PFSK-1 (cell line): ENCODE results near the gene USP20.

Experiments used
- FOXP2 ChIP-seq: optimal IDR thresholded peaks from 2 replicates; pipeline ENCODE3; 2011; ENCODE audit warnings: borderline replicate concordance, control low read depth, inconsistent platforms; ENCODE audit not compliant: insufficient read depth; ENCODE audit errors: extremely low read length, extremely low read depth
- POLR2AphosphoS5 ChIP-seq: IDR thresholded peaks from 2 replicates; pipeline ENCODE4 v1.6.1; 2012; ENCODE audit warnings: low read depth, mild to moderate bottlenecking, control low read depth, low read length, moderate library complexity
- SIN3A ChIP-seq: IDR thresholded peaks from 2 replicates; pipeline ENCODE4 v1.6.1; 2012; ENCODE audit warnings: mild to moderate bottlenecking, low read length, moderate library complexity, borderline replicate concordance; ENCODE audit not compliant: insufficient read depth
- TAF1 ChIP-seq: IDR thresholded peaks from 2 replicates; pipeline ENCODE4 v1.6.1; 2012; ENCODE audit warnings: low read length, control low read depth, borderline replicate concordance; ENCODE audit not compliant: insufficient read depth

DNA sequence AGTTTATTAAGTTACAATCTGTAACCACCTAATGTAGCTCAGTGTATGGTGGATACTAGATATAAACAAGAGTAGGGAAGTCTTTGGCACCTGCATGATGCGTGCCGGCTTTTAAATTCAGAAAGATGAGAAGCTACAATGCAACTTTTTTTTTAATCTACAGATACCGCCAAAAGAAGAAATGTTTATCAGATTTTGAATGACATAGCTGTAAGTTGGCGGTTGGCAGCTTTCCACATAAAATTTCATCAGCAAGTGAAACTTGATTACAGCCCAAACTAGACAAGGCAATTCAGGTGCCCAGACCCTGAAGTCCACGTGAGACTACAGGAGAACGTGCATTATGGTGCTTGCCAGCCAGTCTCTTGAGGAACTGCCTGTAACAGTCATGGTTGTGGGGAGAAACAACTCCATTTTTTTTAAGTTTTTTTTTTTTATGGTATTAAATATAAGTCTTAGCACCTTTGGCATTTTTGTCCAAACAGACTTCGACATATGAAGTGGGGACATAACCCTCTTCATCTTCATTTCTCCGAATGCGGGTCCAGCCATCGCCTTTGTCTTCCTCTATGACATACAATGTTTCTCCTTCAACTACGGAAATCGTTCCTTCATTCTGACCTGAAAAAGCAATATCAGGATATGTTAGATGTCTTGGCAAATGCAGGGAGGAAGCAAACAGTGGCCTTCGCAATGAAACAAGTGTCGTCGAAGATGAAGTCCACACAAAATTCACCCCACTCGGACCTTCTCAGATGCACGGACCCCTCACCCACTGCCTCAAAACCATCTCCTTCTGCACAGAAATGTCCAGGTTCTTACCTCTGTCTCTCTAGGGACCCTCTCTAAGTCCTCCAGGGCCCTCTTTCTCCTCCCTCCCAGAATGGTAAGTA is 60.4 kb downstream of the USP20 start:
- TF ChIP-seq POLR2AphosphoS5 = no peak
- TF ChIP-seq TAF1 = no peak
- no peak for TF ChIP-seq SIN3A
- no peak for TF ChIP-seq FOXP2
